ENCODE measurements around the gene DENND1A. TPM values are rescaled to one million over a fixed set of nuclear protein-coding genes. Genes with fewer than 3 reads are reported as not detected.

DENND1A gene
- total and polyA plus RNA-seq, 4 experiments from 2014 or later, result 1.4 to 14.2 (median 9.9) TPM

DNA sequence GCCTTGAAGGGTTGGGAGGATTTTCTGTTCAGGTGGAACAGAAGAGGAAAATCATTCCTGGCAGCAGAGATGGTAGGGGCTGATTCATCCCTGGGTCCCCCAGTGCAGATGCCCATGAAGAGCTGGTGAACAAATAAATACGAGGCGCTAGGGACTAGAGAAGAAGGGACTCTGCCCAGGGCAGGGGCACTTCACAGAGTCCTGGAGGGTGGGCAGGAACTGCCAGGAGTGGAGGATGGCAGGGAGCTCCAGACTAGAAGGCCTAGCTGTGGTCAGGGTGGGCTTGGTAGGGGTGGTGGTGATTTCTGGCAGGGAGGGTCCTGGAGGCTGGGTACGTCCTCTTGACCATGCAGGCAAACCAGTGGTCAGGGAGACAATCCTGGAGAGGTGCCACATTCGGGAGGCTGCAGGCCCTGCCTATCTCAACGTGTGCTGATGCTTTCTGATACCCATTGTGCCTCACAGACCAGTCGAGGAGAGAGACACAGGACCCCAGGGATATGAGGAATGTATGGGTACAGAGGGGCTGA, 504.0 kb downstream of the DENND1A start:
- Mint-ChIP-seq H3K4me1 (no peaks in the 10 kb centered on the region), H3K9me3 (no peaks in the 10 kb centered on the region), H3K4me3 (no peak overlapping the region), H3K27ac (no peak overlapping the region), H3K27me3 (no peaks in the 10 kb centered on the region), H3K36me3 (peaks cover 28 to 38% of the 10 kb centered on the region in 2 donors)
- ChIA-PET CTCF (ENCODE audit: partially characterized antibody) (no interaction called here), POLR2A (ENCODE audit: partially characterized antibody) (no interaction called here)
- Histone ChIP-seq H3K27ac (ENCODE audit: low read depth, low read length) (no peak overlapping the region), H3K4me1 (ENCODE audit: insufficient read depth, low read length) (no peaks in the 10 kb centered on the region), H3K4me3 (ENCODE audit: low read length in 2 of 2) (no peak overlapping the region), H3K27me3 (ENCODE audit: insufficient read depth, low read length) (no peaks in the 10 kb centered on the region), H3K9me3 (ENCODE audit: control insufficient read depth in 1 of 2, low read length in 2 of 2) (no peaks in the 10 kb centered on the region), H3K36me3 (ENCODE audit: insufficient read depth, low read length) (no peaks in the 10 kb centered on the region)
- DNase-seq, result no peak
- intact Hi-C loops (cut with micrococcal nuclease), result no loop called here

DNA sequence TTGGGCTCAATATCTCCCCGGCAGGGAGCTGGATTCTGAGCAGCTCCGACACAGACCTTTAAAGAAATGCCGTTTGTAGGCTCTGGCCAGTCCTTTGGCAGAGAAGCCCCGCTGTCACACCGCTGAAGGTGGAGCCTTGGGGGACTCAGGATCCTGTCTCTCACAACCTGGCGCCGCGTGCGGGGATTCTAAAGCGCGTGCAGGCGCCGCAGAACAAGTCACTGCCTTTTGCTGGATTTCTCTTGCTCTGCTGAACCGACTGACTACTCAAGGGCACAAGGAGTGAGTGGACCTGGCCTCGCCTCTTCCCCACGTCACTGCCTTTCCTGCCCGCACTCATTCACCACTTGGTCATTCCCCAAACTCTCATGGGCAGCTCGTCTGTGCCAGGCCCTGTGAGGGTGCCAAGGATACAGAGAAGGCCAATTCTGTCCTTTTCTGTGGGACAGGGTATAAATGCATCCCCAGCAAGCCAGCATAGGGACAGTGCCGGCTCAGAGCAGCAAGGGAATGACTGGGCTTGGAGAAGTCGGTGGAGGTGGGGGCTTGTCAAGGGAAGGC, 504.6 kb downstream of the DENND1A start:
- Mint-ChIP-seq H3K36me3 (peaks cover 25 to 33% of the 10 kb centered on the region in 2 donors), H3K27ac (no peak overlapping the region), H3K4me3 (no peak overlapping the region), H3K4me1 (no peaks in the 10 kb centered on the region), H3K27me3 (no peaks in the 10 kb centered on the region), H3K9me3 (no peaks in the 10 kb centered on the region)
- Histone ChIP-seq H3K4me3 (ENCODE audit: low read length in 2 of 2) (no peak overlapping the region), H3K9me3 (ENCODE audit: control insufficient read depth in 1 of 2, low read length in 2 of 2) (no peaks in the 10 kb centered on the region), H3K4me1 (ENCODE audit: insufficient read depth, low read length) (no peaks in the 10 kb centered on the region), H3K27me3 (ENCODE audit: insufficient read depth, low read length) (no peaks in the 10 kb centered on the region), H3K36me3 (ENCODE audit: insufficient read depth, low read length) (no peaks in the 10 kb centered on the region), H3K27ac (ENCODE audit: low read depth, low read length) (no peak overlapping the region)
- ChIA-PET POLR2A (ENCODE audit: partially characterized antibody) (no interaction called here), CTCF (ENCODE audit: partially characterized antibody) (no interaction called here)
- no peak for DNase-seq
- intact Hi-C loops (cut with micrococcal nuclease), result no loop called here

- Mint-ChIP-seq H3K27me3 (no peaks in the 10 kb centered on the region), H3K9me3 (no peaks in the 10 kb centered on the region), H3K27ac (no peak overlapping the region), H3K36me3 (peaks cover 24 to 30% of the 10 kb centered on the region in 2 donors), H3K4me1 (no peaks in the 10 kb centered on the region), H3K4me3 (no peak overlapping the region)
- POLR2A ChIA-PET (ENCODE audit: partially characterized antibody), result no interaction called here
- Histone ChIP-seq H3K9me3 (ENCODE audit: control insufficient read depth in 1 of 2, low read length in 2 of 2) (no peaks in the 10 kb centered on the region), H3K4me3 (ENCODE audit: low read length in 2 of 2) (no peak overlapping the region), H3K36me3 (ENCODE audit: insufficient read depth, low read length) (no peaks in the 10 kb centered on the region), H3K27ac (ENCODE audit: low read depth, low read length) (no peak overlapping the region), H3K4me1 (ENCODE audit: insufficient read depth, low read length) (no peaks in the 10 kb centered on the region), H3K27me3 (ENCODE audit: insufficient read depth, low read length) (no peaks in the 10 kb centered on the region)
- no peak for DNase-seq
- CTCF ChIA-PET (ENCODE audit: partially characterized antibody), result no interaction called here
- intact Hi-C loops (cut with micrococcal nuclease), result no loop called here
Measured at GRCh38 chr9:123424552-123425225, 505.2 kb downstream of the DENND1A start.

- Mint-ChIP-seq H3K27ac (no peak overlapping the region), H3K4me1 (no peaks in the 10 kb centered on the region), H3K4me3 (no peak overlapping the region), H3K27me3 (no peaks in the 10 kb centered on the region), H3K9me3 (no peaks in the 10 kb centered on the region), H3K36me3 (peaks cover 29 to 30% of the 10 kb centered on the region in 2 donors)
- intact Hi-C loops (cut with micrococcal nuclease), result no loop called here
- ChIA-PET CTCF (ENCODE audit: partially characterized antibody) (no interaction called here), POLR2A (ENCODE audit: partially characterized antibody) (no interaction called here)
- Histone ChIP-seq H3K27me3 (ENCODE audit: insufficient read depth, low read length) (no peaks in the 10 kb centered on the region), H3K27ac (ENCODE audit: low read depth, low read length) (no peak overlapping the region), H3K4me3 (ENCODE audit: low read length in 2 of 2) (no peak overlapping the region), H3K9me3 (ENCODE audit: control insufficient read depth in 1 of 2, low read length in 2 of 2) (no peaks in the 10 kb centered on the region), H3K36me3 (ENCODE audit: insufficient read depth, low read length) (no peaks in the 10 kb centered on the region), H3K4me1 (ENCODE audit: insufficient read depth, low read length) (no peaks in the 10 kb centered on the region)
- DNase-seq, result no peak
Measured at GRCh38 chr9:123424131-123424530, 505.8 kb downstream of the DENND1A start.

- Mint-ChIP-seq H3K9me3 (no peaks in the 10 kb centered on the region), H3K27ac (no peak overlapping the region), H3K4me3 (no peak overlapping the region), H3K4me1 (no peaks in the 10 kb centered on the region), H3K36me3 (peaks cover 26 to 31% of the 10 kb centered on the region in 2 donors), H3K27me3 (no peaks in the 10 kb centered on the region)
- intact Hi-C loops (cut with micrococcal nuclease), result no loop called here
- H3K27me3 ChIP-seq (ENCODE audit: insufficient read depth, low read length), result no peaks in the 10 kb centered on the region
- CTCF ChIA-PET (ENCODE audit: partially characterized antibody), result no interaction called here
- H3K36me3 ChIP-seq (ENCODE audit: insufficient read depth, low read length), result no peaks in the 10 kb centered on the region
- no peak overlapping the region for H3K27ac ChIP-seq (ENCODE audit: low read depth, low read length)
- no peaks in the 10 kb centered on the region for H3K9me3 ChIP-seq (ENCODE audit: control insufficient read depth in 1 of 2, low read length in 2 of 2)
- no peak for DNase-seq
- H3K4me3 ChIP-seq (ENCODE audit: low read length in 2 of 2), result no peak overlapping the region
- no peaks in the 10 kb centered on the region for H3K4me1 ChIP-seq (ENCODE audit: insufficient read depth, low read length)
- POLR2A ChIA-PET (ENCODE audit: partially characterized antibody), result no interaction called here
Measured at GRCh38 chr9:123423311-123423640, 506.6 kb downstream of the DENND1A start.

- H3K27me3 ChIP-seq (ENCODE audit: insufficient read depth, low read length), result no peaks in the 10 kb centered on the region
- no peaks in the 10 kb centered on the region for H3K4me1 ChIP-seq (ENCODE audit: insufficient read depth, low read length)
- H3K36me3 Mint-ChIP-seq, result peaks cover 24 to 31% of the 10 kb centered on the region in 2 donors
- no peaks in the 10 kb centered on the region for H3K9me3 Mint-ChIP-seq
- no peak for DNase-seq
- POLR2A ChIA-PET (ENCODE audit: partially characterized antibody), result no interaction called here
- H3K27me3 Mint-ChIP-seq, result no peaks in the 10 kb centered on the region
- no peaks in the 10 kb centered on the region for H3K36me3 ChIP-seq (ENCODE audit: insufficient read depth, low read length)
- H3K27ac ChIP-seq (ENCODE audit: low read depth, low read length), result no peak overlapping the region
- CTCF ChIA-PET (ENCODE audit: partially characterized antibody), result no interaction called here
- no peak overlapping the region for H3K4me3 Mint-ChIP-seq
- H3K9me3 ChIP-seq (ENCODE audit: control insufficient read depth in 1 of 2, low read length in 2 of 2), result no peaks in the 10 kb centered on the region
- H3K27ac Mint-ChIP-seq, result no peak overlapping the region
- no peaks in the 10 kb centered on the region for H3K4me1 Mint-ChIP-seq
- no peak overlapping the region for H3K4me3 ChIP-seq (ENCODE audit: low read length in 2 of 2)
- intact Hi-C loops (cut with micrococcal nuclease), result no loop called here
Measured at GRCh38 chr9:123422635-123423310, 507.2 kb downstream of the DENND1A start.

DNA sequence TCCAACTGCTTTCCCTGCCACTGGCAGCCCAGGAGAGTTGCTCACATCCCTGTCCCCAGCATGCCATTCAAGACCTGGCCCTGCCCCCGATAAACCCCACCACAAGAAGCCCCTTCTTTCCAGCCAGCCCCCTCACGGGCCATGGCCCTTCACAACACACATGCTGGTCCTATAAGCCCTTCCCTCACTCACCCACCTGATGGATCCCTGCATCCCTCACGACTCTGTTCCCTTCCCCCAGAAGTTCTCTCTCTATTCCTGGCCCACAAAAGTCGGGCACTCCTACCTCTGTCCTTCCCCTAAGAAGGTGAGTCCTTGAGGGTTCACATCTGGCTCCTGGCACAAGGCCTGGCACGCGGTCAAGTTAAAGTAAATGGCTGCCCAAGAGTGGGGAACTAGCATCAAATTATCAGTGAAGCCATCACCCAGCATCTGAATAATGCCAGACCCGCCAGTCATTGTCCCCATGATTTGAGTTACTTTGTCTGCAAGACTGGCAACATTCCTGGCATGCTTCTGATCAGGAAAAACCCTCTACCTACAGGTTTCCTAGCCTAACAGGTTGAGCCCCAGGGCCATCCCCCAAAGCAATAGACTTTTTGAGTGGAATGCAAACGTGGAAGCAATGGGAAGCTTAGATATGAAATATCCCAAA, 508.0 kb downstream of the DENND1A start:
- Histone ChIP-seq H3K4me3 (ENCODE audit: low read length in 2 of 2) (no peak overlapping the region), H3K4me1 (ENCODE audit: insufficient read depth, low read length) (no peaks in the 10 kb centered on the region), H3K36me3 (ENCODE audit: insufficient read depth, low read length) (no peaks in the 10 kb centered on the region), H3K9me3 (ENCODE audit: control insufficient read depth in 1 of 2, low read length in 2 of 2) (no peaks in the 10 kb centered on the region), H3K27me3 (ENCODE audit: insufficient read depth, low read length) (no peaks in the 10 kb centered on the region), H3K27ac (ENCODE audit: low read depth, low read length) (no peak overlapping the region)
- no peaks in the 10 kb centered on the region for H3K4me1 Mint-ChIP-seq
- no peak overlapping the region for H3K27ac Mint-ChIP-seq
- H3K9me3 Mint-ChIP-seq, result no peaks in the 10 kb centered on the region
- peaks cover 29 to 31% of the 10 kb centered on the region in 2 donors for H3K36me3 Mint-ChIP-seq
- ChIA-PET CTCF (ENCODE audit: partially characterized antibody) (no interaction called here), POLR2A (ENCODE audit: partially characterized antibody) (no interaction called here)
- DNase-seq, result no peak
- intact Hi-C loops (cut with micrococcal nuclease), result no loop called here
- no peaks in the 10 kb centered on the region for H3K27me3 Mint-ChIP-seq
- H3K4me3 Mint-ChIP-seq, result no peak overlapping the region
